Transverse colon (tissue), 4 donors: ENCODE measurements around the gene OGFRL1. TPM values are rescaled to one million over a fixed set of nuclear protein-coding genes. Genes with fewer than 3 reads are reported as not detected.

Experiments used
- DNase-seq: peaks from one replicate; pipeline ENCODE4 v3.0.0-alpha.2; 2019
- H3K27ac ChIP-seq, 4 donors: fragments of 200-600 bp; sonication (generic); 2 replicates each; pipeline ENCODE4 v1.5.1; 2016 to 2018; ENCODE audit warnings: inconsistent platforms in 4 of 4
- H3K27me3 ChIP-seq: fragments of 200-600 bp; sonication (generic); 2 replicates; pipeline ENCODE4 v1.5.1; 2017; ENCODE audit warnings: inconsistent platforms
- H3K36me3 ChIP-seq, 4 donors: fragments of 200-600 bp; sonication (generic); 2 replicates each; pipeline ENCODE4 v1.5.1; 2017 to 2019; ENCODE audit warnings: inconsistent platforms in 4 of 4
- H3K4me1 ChIP-seq, 4 donors: fragments of 200-600 bp; sonication (generic); 2 replicates each; pipeline ENCODE4 v1.5.1; 2017 to 2020; ENCODE audit warnings: inconsistent platforms in 4 of 4
- H3K4me3 ChIP-seq, 4 donors: fragments of 200-600 bp; sonication (generic); 1 replicate in 1 of 4; 2 replicates in 3 of 4; pipeline versions ENCODE4 v1.5.1 to v1.6.1; 2017 to 2019; ENCODE audit warnings: inconsistent platforms in 4 of 4
- H3K9me3 ChIP-seq, 2 donors: fragments of 200-600 bp; sonication (generic); 2 replicates each; pipeline ENCODE4 v1.5.1; 2017 to 2019; ENCODE audit warnings: inconsistent platforms in 2 of 2
- EP300 ChIP-seq: sonication (generic); formaldehyde crosslinking; IDR thresholded peaks from one replicate; pipeline ENCODE4 v1.6.1; 2017; ENCODE audit warnings: antibody characterized with exemption, low read depth
- POLR2A ChIP-seq: fragments of 450-650 bp; IDR thresholded peaks from one replicate; pipeline ENCODE4 v1.6.1; 2016; ENCODE audit warnings: antibody characterized with exemption, mild to moderate bottlenecking, moderate library complexity
- POLR2AphosphoS5 ChIP-seq, 3 donors: sonication (generic); formaldehyde crosslinking; IDR thresholded peaks; one replicate each; pipeline ENCODE4 v1.6.1; 2016; ENCODE audit warnings: antibody characterized with exemption in 3 of 3
- WGBS, 2 donors: methylation state at CpG; one replicate each; pipeline ENCODE4 v1.1.5; 2018; ENCODE audit warnings: low coverage in 1 of 2; 5-methylcytosine and 5-hydroxymethylcytosine counted together
- in situ Hi-C, 4 donors: fragments of 200-750 bp; cut with MboI; loops; one replicate each; pipeline versions ENCODE4 v1.15.0 to v1.15.1; 2017; ENCODE audit warnings: low sequenced_read_pairs in 3 of 4, low pct_ligation_motif_present in 1 of 4, low pct_unique_long_range_greater_than_20kb in 1 of 4
- intact Hi-C: fragments of 100-400 bp; cut with DNase I; formaldehyde crosslinking; loops from one replicate; pipeline ENCODE4 v1.15.1; 2023; ENCODE audit warnings: low total_unique reads
- total RNA-seq, 4 donors: library from RNA; depleted of rRNA; stranded (reverse); fragments of >200 nt; gene quantifications; one replicate each; pipeline ENCODE4 v1.1.0, GENCODE V29; 2016
- TF ChIP-seq, protein P1 (sequence below), 5 experiments: fragments of 200-600 bp in 3 of 5; fragments of 450-650 bp in 2 of 5; sonication (generic) in 3 of 5; IDR thresholded peaks; 1 replicate in 2 of 5; 2 replicates in 3 of 5; pipeline ENCODE4 v1.5.1; 2016 to 2017; ENCODE audit warnings: antibody characterized with exemption in 5 of 5, inconsistent platforms in 3 of 5, mild to moderate bottlenecking in 2 of 5, moderate library complexity in 1 of 5

OGFRL1 gene
- total RNA-seq, 4 donors from 2014 or later, result 7.5 to 15.6 (median 11.6) TPM

DNA sequence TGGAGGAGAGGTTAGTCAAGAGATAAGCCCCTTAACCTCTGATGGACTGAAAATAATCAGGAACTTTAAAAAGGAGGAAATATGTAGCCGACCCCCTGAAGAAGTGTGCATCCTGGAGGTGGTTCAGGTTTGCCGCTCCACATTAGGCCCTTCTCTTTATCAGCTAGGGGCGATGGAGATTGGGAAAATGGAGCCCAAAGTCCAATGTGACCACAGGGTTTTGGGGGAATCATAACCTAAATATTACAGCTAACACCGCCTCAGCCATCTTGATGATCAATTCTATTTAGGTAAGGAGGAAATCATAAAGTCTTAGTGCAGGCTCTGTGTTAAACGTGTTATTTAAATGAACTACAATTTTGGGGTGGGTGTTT lies 1.2 kb downstream of the OGFRL1 start:
- DNase-seq, result no peak
- Histone ChIP-seq H3K36me3 (no peaks in the 10 kb centered on the region), H3K9me3 (no peaks in the 10 kb centered on the region), H3K4me1 (peaks cover 0 to 28% (median 10%) of the 10 kb centered on the region in 4 donors), H3K27ac (peak overlapping the region in 2 of 4 donors; percentile 93 to 94), H3K27me3 (no peaks in the 10 kb centered on the region), H3K4me3 (peak overlapping the region in 3 of 4 donors; percentile 71 to 80 (median 78))
- TF ChIP-seq POLR2AphosphoS5 (IDR thresholded peaks at IDR 0.05) (no peak), POLR2A (no peak), EP300 (no peak)
- TF ChIP-seq, protein P1, sequence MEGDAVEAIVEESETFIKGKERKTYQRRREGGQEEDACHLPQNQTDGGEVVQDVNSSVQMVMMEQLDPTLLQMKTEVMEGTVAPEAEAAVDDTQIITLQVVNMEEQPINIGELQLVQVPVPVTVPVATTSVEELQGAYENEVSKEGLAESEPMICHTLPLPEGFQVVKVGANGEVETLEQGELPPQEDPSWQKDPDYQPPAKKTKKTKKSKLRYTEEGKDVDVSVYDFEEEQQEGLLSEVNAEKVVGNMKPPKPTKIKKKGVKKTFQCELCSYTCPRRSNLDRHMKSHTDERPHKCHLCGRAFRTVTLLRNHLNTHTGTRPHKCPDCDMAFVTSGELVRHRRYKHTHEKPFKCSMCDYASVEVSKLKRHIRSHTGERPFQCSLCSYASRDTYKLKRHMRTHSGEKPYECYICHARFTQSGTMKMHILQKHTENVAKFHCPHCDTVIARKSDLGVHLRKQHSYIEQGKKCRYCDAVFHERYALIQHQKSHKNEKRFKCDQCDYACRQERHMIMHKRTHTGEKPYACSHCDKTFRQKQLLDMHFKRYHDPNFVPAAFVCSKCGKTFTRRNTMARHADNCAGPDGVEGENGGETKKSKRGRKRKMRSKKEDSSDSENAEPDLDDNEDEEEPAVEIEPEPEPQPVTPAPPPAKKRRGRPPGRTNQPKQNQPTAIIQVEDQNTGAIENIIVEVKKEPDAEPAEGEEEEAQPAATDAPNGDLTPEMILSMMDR (IDR thresholded peaks at IDR 0.05), result no peak
- in situ Hi-C loops (no loop called here), intact Hi-C loops (no loop called here)
- 82 to 87% methylated on average over 3 to 5 of the region's 5 CpGs for whole genome bisulfite sequencing, 2 donors

DNA sequence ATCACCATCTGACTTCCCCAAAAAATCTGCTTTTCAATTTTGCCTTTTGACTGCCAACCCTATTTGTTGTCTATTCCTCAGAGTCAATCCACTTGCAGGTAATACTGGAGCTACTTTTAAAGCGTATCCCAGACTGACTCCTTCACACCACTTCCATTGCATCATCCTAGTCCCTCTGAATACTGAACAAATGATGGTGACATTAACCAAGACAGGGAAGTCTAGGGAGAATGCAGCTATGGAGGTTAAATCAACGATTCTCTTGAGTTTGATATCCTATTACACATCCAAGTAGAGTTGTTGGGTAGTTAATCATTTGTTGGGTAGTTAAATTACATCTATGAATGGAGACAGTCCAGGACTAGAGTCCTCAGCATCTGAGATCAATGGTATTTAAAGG lies 2.0 kb downstream of the OGFRL1 start:
- H3K9me3 ChIP-seq, result no peaks in the 10 kb centered on the region
- H3K27me3 ChIP-seq, result no peaks in the 10 kb centered on the region
- in situ Hi-C loops (no loop called here), intact Hi-C loops (no loop called here)
- peak overlapping the region in 1 of 4 donors; percentile 80 for H3K4me3 ChIP-seq
- peaks cover 0 to 28% (median 10%) of the 10 kb centered on the region in 4 donors for H3K4me1 ChIP-seq
- DNase-seq, result no peak
- 69 to 72% methylated on average over 2 of the region's 2 CpGs for WGBS, 2 donors
- TF ChIP-seq POLR2AphosphoS5 (IDR thresholded peaks at IDR 0.05), result no peak
- TF ChIP-seq, protein P1 (IDR thresholded peaks at IDR 0.05), result no peak
- no peak for TF ChIP-seq EP300
- TF ChIP-seq POLR2A, result no peak
- no peaks in the 10 kb centered on the region for H3K36me3 ChIP-seq
- no peak overlapping the region for H3K27ac ChIP-seq

DNA sequence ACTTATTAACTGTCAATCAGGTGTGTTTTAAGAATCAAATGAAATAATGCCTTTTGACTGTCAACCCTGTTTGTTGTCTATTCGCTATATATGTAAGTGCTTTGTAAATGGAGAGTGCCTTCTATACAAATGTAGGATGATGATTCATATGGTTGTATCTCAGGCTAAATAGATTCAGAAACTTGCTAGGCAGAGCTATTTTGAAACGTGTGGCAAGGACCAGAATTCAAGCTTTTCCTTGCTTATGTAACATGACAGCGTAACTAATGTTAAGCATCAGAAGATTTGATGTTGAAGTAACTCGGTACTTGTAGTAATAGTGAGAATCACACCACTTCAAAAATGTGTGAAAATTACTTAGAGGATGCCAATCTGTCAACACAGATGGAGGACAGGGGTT lies 3.4 kb downstream of the OGFRL1 start:
- intact Hi-C loops (no loop called here), in situ Hi-C loops (no loop called here)
- Histone ChIP-seq H3K4me3 (no peak overlapping the region), H3K27me3 (no peaks in the 10 kb centered on the region), H3K9me3 (no peaks in the 10 kb centered on the region), H3K36me3 (no peaks in the 10 kb centered on the region), H3K4me1 (peaks cover 0 to 25% (median 10%) of the 10 kb centered on the region in 4 donors), H3K27ac (no peak overlapping the region)
- WGBS, 2 donors, result 60 to 82% methylated on average over 3 to 4 of the region's 4 CpGs
- TF ChIP-seq POLR2A (no peak), POLR2AphosphoS5 (IDR thresholded peaks at IDR 0.05) (no peak), EP300 (no peak)
- TF ChIP-seq, protein P1 (IDR thresholded peaks at IDR 0.05), result no peak
- DNase-seq, result no peak

DNA sequence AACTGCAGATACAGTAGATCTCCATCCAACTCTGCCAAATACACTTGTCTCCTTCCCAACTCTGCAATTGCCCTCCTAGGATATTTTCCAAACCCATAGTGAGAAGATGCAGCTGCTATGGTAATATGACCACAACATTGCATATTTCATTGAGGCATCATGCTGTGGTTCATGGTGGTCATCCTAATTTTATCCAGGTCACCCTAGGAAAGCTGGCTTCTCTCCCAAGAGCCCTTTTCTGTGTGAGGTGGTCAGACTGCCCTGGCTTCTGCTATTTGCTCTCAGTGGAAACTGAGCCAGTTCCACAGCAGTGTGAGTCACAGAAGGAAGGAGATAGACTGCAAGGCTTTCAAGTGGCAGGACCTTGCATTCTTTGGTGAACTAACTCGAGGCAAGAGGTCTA lies 5.5 kb downstream of the OGFRL1 start:
- in situ Hi-C loops, result no loop called here

More for the DNA sequence above, 5.5 kb downstream of the OGFRL1 start:
- DNase-seq, result no peak
- TF ChIP-seq POLR2A, result no peak
- TF ChIP-seq EP300, result no peak
- no peak for TF ChIP-seq POLR2AphosphoS5 (IDR thresholded peaks at IDR 0.05)
- TF ChIP-seq, protein P1 (IDR thresholded peaks at IDR 0.05), result no peak
- H3K9me3 ChIP-seq, result no peaks in the 10 kb centered on the region
- peaks cover 0 to 11% (median 2%) of the 10 kb centered on the region in 4 donors for H3K4me1 ChIP-seq
- 41% methylated on average over 1 of the region's 1 CpG; no CpG with 5 or more reads in 1 of the 2 donors for WGBS, 2 donors
- intact Hi-C loops, result no loop called here
- H3K4me3 ChIP-seq, result no peak overlapping the region
- H3K36me3 ChIP-seq, result no peaks in the 10 kb centered on the region
- no peak overlapping the region for H3K27ac ChIP-seq
- no peaks in the 10 kb centered on the region for H3K27me3 ChIP-seq
